Ascending aorta (tissue), 2 donors: ENCODE measurements around the gene USP40. TPM values are rescaled to one million over a fixed set of nuclear protein-coding genes. Genes with fewer than 3 reads are reported as not detected.

Experiments used
- DNase-seq, 2 donors: peaks; one replicate each; pipeline ENCODE4 v3.0.0-alpha.2; 2019; ENCODE audit warnings: low spot score in 2 of 2
- H3K27ac ChIP-seq, 2 donors: fragments of 200-600 bp; sonication (generic); one replicate each; pipeline ENCODE4 v1.5.1; 2016 to 2017; ENCODE audit warnings: mild to moderate bottlenecking in 1 of 2
- H3K27me3 ChIP-seq: fragments of 200-600 bp; sonication (generic); one replicate; pipeline ENCODE4 v1.5.1; 2017
- H3K36me3 ChIP-seq, 2 donors: fragments of 200-600 bp; sonication (generic); one replicate each; pipeline ENCODE4 v1.5.1; 2016
- H3K4me1 ChIP-seq, 2 donors: fragments of 200-600 bp; sonication (generic); one replicate each; pipeline ENCODE4 v1.5.1; 2016 to 2017; ENCODE audit warnings: mild to moderate bottlenecking in 1 of 2
- H3K4me3 ChIP-seq, 2 donors: fragments of 200-600 bp; sonication (generic); one replicate each; pipeline ENCODE4 v1.5.1; 2016 to 2017; ENCODE audit warnings: mild to moderate bottlenecking in 1 of 2
- H3K9me3 ChIP-seq, 2 donors: fragments of 200-600 bp; sonication (generic); one replicate each; pipeline ENCODE4 v1.5.1; 2016
- intact Hi-C: fragments of 100-400 bp; cut with DNase I; formaldehyde crosslinking; loops from one replicate; pipeline ENCODE4 v1.15.1; 2023
- total RNA-seq: library from RNA; depleted of rRNA; stranded (reverse); fragments of >200 nt; gene quantifications from one replicate; pipeline ENCODE4 v1.1.0, GENCODE V29; 2016
- TF ChIP-seq, protein P1 (sequence below), 3 experiments: fragments of 200-600 bp in 2 of 3; fragments of 450-650 bp in 1 of 3; sonication (generic) in 2 of 3; IDR thresholded peaks; one replicate each; pipeline ENCODE4 v1.5.1; 2016 to 2019; ENCODE audit warnings: antibody characterized with exemption in 3 of 3, mild to moderate bottlenecking in 1 of 3, moderate library complexity in 1 of 3

USP40 gene
- total RNA-seq, 1 donor from 2014 or later: 42.7 TPM

- H3K4me3 ChIP-seq: no peak overlapping the region
- intact Hi-C loops: loop anchor here (5.0 to 10.0 kb wide), 3 partner anchors 45 to 157 kb away; no protein-coding TSS in a partner anchor
- no peaks in the 10 kb centered on the region for H3K27me3 ChIP-seq
- TF ChIP-seq, protein P1, sequence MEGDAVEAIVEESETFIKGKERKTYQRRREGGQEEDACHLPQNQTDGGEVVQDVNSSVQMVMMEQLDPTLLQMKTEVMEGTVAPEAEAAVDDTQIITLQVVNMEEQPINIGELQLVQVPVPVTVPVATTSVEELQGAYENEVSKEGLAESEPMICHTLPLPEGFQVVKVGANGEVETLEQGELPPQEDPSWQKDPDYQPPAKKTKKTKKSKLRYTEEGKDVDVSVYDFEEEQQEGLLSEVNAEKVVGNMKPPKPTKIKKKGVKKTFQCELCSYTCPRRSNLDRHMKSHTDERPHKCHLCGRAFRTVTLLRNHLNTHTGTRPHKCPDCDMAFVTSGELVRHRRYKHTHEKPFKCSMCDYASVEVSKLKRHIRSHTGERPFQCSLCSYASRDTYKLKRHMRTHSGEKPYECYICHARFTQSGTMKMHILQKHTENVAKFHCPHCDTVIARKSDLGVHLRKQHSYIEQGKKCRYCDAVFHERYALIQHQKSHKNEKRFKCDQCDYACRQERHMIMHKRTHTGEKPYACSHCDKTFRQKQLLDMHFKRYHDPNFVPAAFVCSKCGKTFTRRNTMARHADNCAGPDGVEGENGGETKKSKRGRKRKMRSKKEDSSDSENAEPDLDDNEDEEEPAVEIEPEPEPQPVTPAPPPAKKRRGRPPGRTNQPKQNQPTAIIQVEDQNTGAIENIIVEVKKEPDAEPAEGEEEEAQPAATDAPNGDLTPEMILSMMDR (IDR thresholded peaks at IDR 0.05): no peak
- no peak for DNase-seq
- peaks cover 47 to 84% of the 10 kb centered on the region in 2 donors for H3K36me3 ChIP-seq
- H3K27ac ChIP-seq: no peak overlapping the region
- H3K9me3 ChIP-seq: no peaks in the 10 kb centered on the region
- no peaks in the 10 kb centered on the region for H3K4me1 ChIP-seq
Measured at GRCh38 chr2:233442028-233442310, 124.6 kb downstream of the USP40 start.

DNA sequence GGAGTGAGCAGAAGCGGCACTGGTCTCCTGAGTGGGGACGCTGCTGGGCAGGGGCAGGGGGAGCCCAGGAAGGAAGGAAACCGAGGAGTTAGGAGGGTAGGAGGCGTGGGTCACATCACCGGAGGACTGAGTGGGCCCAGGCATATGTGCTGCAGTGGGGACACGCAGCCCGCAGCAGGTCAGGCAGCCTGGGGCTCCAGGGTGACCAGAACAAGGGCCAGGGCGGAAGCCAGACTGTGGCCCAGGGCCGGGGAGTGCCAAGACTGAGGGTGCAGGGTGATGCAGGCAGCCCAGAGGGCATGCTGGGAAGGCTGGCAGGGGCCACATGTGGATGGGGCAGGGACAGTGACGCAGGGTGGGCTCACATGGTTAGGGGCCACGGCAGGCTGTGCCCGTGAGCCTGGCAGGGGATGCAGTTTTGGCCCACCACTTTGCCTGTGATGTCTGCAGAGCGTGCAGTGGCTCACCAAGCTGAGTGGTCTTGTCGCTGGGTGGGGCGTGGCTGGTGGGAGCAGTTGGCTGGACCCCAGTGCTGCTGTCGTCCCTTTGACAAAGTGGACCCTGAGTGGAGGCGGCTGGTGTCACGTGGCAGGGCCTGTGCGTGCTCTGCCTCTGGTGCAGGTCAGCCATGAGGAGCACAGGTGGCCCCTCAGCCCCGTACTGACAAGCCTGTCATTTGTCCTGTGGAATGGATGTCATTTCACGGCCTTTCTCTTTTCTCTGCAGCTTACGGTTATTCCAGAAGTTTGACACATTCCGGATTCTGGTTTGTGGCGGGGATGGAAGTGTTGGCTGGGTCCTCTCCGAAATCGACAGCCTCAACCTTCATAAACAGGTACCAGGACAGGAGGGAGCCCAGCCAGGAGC lies 125.2 kb downstream of the USP40 start:
- H3K36me3 ChIP-seq: peaks cover 47 to 84% of the 10 kb centered on the region in 2 donors
- H3K9me3 ChIP-seq: no peaks in the 10 kb centered on the region
- no peak overlapping the region for H3K4me3 ChIP-seq
- no peaks in the 10 kb centered on the region for H3K27me3 ChIP-seq
- peak in 1 of 2 donors; percentile 56 for DNase-seq
- TF ChIP-seq, protein P1 (IDR thresholded peaks at IDR 0.05): no peak
- intact Hi-C loops: loop anchor here (5.0 to 10.0 kb wide), 3 partner anchors 46 to 157 kb away; no protein-coding TSS in a partner anchor
- no peak overlapping the region for H3K27ac ChIP-seq
- H3K4me1 ChIP-seq: no peaks in the 10 kb centered on the region

- intact Hi-C loops: loop anchor here (5.0 to 10.0 kb wide), 3 partner anchors 47 to 156 kb away; no protein-coding TSS in a partner anchor
- H3K36me3 ChIP-seq: peaks cover 48 to 84% of the 10 kb centered on the region in 2 donors
- H3K27ac ChIP-seq: no peak overlapping the region
- H3K4me1 ChIP-seq: no peaks in the 10 kb centered on the region
- TF ChIP-seq, protein P1 (IDR thresholded peaks at IDR 0.05): no peak
- no peaks in the 10 kb centered on the region for H3K27me3 ChIP-seq
- no peak overlapping the region for H3K4me3 ChIP-seq
- DNase-seq: no peak
- no peaks in the 10 kb centered on the region for H3K9me3 ChIP-seq
Measured at GRCh38 chr2:233440714-233441113, 125.9 kb downstream of the USP40 start.

GRCh38 chr2:233440314-233440713 lies 126.3 kb downstream of the USP40 start:
- intact Hi-C loops: loop anchor here (5.0 to 10.0 kb wide), 3 partner anchors 47 to 156 kb away; no protein-coding TSS in a partner anchor
- Histone ChIP-seq H3K36me3 (peaks cover 50 to 84% of the 10 kb centered on the region in 2 donors), H3K27me3 (no peaks in the 10 kb centered on the region), H3K27ac (no peak overlapping the region), H3K4me1 (no peaks in the 10 kb centered on the region), H3K9me3 (no peaks in the 10 kb centered on the region), H3K4me3 (no peak overlapping the region)
- TF ChIP-seq, protein P1 (IDR thresholded peaks at IDR 0.05): no peak
- no peak for DNase-seq

GRCh38 chr2:233439191-233439590 lies 127.4 kb downstream of the USP40 start:
- no peaks in the 10 kb centered on the region for H3K4me1 ChIP-seq
- H3K27ac ChIP-seq: no peak overlapping the region
- intact Hi-C loops: no loop called here
- TF ChIP-seq, protein P1 (IDR thresholded peaks at IDR 0.05): no peak
- DNase-seq: no peak
- no peak overlapping the region for H3K4me3 ChIP-seq
- H3K27me3 ChIP-seq: no peaks in the 10 kb centered on the region
- H3K9me3 ChIP-seq: no peaks in the 10 kb centered on the region
- H3K36me3 ChIP-seq: peaks cover 46 to 83% of the 10 kb centered on the region in 2 donors
